ENCODE results near the gene GNA14. TPM values are rescaled to one million over a fixed set of nuclear protein-coding genes. Genes with fewer than 3 reads are reported as not detected.
"Not testable (repeated sequence)": the region's sequence is repeated elsewhere in the genome, so short reads cannot be mapped to it uniquely, and the experiment has no call there.

GNA14 gene
- total RNA-seq, 1 experiment from 2014 or later: 1.3 TPM

DNA sequence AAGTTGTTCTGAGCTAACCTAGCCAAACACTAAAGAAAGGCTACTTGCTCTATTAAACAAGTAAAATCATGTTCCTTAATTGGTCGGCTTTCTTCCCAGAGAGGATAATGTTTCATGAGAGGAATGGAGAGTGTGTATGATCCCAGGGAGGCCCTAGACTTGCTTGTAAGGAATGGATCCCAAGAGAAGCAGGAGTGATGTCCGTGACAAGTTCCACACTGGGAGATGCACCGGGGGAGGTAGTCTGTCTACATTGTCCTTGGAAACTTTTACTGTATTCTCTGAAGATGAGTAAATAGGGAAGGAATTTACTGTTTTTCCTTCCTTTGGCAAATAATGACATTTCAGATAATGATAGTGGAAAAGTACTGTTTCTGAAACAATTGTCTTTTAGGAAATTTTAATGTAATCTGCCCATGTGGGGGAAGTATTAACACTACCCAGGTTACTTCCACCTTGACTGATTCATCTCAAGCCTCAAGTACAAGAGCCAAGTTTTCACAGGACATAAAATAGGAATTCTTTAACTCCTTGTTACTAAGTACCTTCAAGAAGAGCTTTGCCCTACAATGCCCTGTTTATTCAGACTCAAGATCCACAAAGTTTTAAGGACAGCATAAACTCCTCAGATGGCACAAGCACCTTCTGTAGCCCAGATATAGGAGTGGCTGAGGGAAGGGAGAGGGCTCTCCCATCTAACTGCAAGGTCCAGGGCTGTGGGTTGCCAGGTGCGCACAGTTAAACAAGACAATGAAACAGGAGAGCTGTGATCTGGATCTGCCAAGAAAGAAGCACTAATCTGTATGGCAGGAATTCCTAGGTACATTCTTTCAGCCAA, 152.1 kb downstream of the GNA14 start:
- DNase-seq: no peak
- H3K36me3 ChIP-seq (ENCODE audit: low read depth): no peaks in the 10 kb centered on the region
- CTCF ChIA-PET: no interaction called here
- no peaks in the 10 kb centered on the region for H3K79me2 ChIP-seq (ENCODE audit: low read depth)
- H2AFZ ChIP-seq: no peak overlapping the region
- H3K27ac ChIP-seq: no peak overlapping the region
- no peak overlapping the region for H3K4me3 ChIP-seq
- no peak overlapping the region for H3K4me2 ChIP-seq
- H3K4me1 ChIP-seq (replicated peaks; ENCODE audit: insufficient read depth): 0 out of 2 replicates have a peak, but pooled peaks cover 13% of the 10 kb centered on the region
- POLR2A ChIA-PET (ENCODE audit: unreplicated experiment): no interaction called here
- TF ChIP-seq EZH2 (IDR thresholded peaks at IDR 0.05; ENCODE audit: low read depth): no peak
- TF ChIP-seq, protein P1, sequence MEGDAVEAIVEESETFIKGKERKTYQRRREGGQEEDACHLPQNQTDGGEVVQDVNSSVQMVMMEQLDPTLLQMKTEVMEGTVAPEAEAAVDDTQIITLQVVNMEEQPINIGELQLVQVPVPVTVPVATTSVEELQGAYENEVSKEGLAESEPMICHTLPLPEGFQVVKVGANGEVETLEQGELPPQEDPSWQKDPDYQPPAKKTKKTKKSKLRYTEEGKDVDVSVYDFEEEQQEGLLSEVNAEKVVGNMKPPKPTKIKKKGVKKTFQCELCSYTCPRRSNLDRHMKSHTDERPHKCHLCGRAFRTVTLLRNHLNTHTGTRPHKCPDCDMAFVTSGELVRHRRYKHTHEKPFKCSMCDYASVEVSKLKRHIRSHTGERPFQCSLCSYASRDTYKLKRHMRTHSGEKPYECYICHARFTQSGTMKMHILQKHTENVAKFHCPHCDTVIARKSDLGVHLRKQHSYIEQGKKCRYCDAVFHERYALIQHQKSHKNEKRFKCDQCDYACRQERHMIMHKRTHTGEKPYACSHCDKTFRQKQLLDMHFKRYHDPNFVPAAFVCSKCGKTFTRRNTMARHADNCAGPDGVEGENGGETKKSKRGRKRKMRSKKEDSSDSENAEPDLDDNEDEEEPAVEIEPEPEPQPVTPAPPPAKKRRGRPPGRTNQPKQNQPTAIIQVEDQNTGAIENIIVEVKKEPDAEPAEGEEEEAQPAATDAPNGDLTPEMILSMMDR (conservative IDR thresholded peaks at IDR 0.05): no peak
- no TSS peak for BruUV-seq (replicated peaks)
- H3K9me3 ChIP-seq (ENCODE audit: insufficient read depth, low read depth): peaks cover 8% of the 10 kb centered on the region
- intact Hi-C loops (cut with micrococcal nuclease; ENCODE audit: unreplicated experiment): no loop called here
- no peaks in the 10 kb centered on the region for H4K20me1 ChIP-seq (ENCODE audit: insufficient read depth)
- 0 out of 2 replicates have a peak, but pooled peaks cover 5% of the 10 kb centered on the region for H3K9me2 ChIP-seq (ENCODE audit: insufficient read depth)
- H3F3A ChIP-seq (ENCODE audit: insufficient read depth, low read depth): no peaks in the 10 kb centered on the region
- no peaks in the 10 kb centered on the region for H3K27me3 ChIP-seq (ENCODE audit: insufficient read depth, low read depth)

DNA sequence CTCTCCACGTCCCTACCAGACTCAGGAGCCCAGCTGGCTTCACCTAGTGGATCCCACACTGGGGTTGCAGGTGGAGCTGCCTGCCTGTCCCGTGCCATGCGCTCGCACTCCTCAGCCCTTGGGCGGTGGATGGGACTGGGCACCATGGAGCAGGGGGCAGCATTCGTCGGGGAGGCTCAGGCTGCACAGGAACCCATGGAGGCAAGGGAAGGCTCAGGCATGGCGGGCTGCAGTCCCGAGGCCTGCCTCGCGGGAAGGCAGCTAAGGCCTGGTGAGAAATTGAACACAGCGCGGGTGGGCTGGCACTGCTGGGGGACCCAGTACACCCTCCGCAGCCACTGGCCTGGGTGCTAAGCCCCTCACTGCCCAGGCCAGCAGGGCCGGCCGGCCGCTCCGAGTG, 157.8 kb downstream of the GNA14 start:
- H3K79me2 ChIP-seq (ENCODE audit: low read depth); intact Hi-C loops (cut with micrococcal nuclease; ENCODE audit: unreplicated experiment); BruUV-seq (replicated peaks); H3K27me3 ChIP-seq (ENCODE audit: insufficient read depth, low read depth); H3F3A ChIP-seq (ENCODE audit: insufficient read depth, low read depth); DNase-seq; H3K4me2 ChIP-seq; H3K27ac ChIP-seq; H4K20me1 ChIP-seq (ENCODE audit: insufficient read depth); H2AFZ ChIP-seq; H3K36me3 ChIP-seq (ENCODE audit: low read depth); H3K9me2 ChIP-seq (ENCODE audit: insufficient read depth); H3K4me1 ChIP-seq (replicated peaks; ENCODE audit: insufficient read depth); H3K4me3 ChIP-seq; POLR2A ChIA-PET (ENCODE audit: unreplicated experiment): not testable (repeated sequence)
- CTCF ChIA-PET: interaction anchor here (0.6 kb wide), 1 partner anchor 15 kb away, joined by 3 read pairs; no protein-coding TSS in a partner anchor
- peaks cover 12% of the 10 kb centered on the region for H3K9me3 ChIP-seq (ENCODE audit: insufficient read depth, low read depth)

DNA sequence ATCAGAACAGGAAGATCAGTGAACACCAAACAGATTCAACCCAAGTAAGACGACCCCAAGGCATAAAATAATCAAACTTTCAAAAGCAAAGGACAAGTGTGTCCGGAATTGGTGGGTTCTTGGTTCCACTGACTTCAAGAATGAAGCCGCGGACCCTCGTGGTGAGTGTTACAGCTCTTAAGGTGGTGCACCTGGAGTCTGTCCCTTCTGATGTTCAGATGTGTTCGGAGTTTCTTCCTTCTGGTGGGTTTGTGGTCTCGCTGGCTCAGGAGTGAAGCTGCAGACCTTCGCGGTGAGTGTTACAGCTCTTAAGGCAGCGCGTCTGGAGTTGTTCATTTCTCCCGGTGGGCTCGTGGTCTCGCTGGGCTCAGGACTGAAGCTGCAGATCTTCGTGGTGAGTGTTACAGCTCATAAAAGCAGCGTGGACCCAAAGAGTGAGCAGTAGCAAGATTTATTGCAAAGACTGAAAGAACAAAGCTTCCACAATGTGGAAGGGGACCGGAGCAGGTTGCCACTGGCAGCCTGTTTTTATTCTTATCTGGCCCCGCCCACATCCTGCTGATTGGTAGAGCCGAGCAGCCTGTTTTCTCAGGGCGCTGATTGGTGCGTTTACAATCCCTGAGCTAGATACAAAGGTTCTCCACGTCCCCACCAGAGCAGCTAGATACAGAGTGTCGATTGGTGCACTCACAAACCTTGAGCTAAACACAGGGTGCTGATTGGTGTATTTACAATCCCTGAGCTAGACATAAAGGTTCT, 158.5 kb downstream of the GNA14 start:
- intact Hi-C loops (cut with micrococcal nuclease; ENCODE audit: unreplicated experiment); H2AFZ ChIP-seq: not testable (repeated sequence)

More for the DNA sequence above, 158.5 kb downstream of the GNA14 start:
- H3F3A ChIP-seq (ENCODE audit: insufficient read depth, low read depth); POLR2A ChIA-PET (ENCODE audit: unreplicated experiment); H4K20me1 ChIP-seq (ENCODE audit: insufficient read depth); H3K9me2 ChIP-seq (ENCODE audit: insufficient read depth); DNase-seq; H3K27me3 ChIP-seq (ENCODE audit: insufficient read depth, low read depth); H3K4me3 ChIP-seq; BruUV-seq (replicated peaks); H3K27ac ChIP-seq; H3K36me3 ChIP-seq (ENCODE audit: low read depth); H3K79me2 ChIP-seq (ENCODE audit: low read depth); H3K4me2 ChIP-seq; H3K4me1 ChIP-seq (replicated peaks; ENCODE audit: insufficient read depth): not testable (repeated sequence)
- CTCF ChIA-PET: interaction anchor here (0.6 kb wide), 1 partner anchor 14 kb away, joined by 3 read pairs; no protein-coding TSS in a partner anchor
- peaks cover 12% of the 10 kb centered on the region for H3K9me3 ChIP-seq (ENCODE audit: insufficient read depth, low read depth)

All from PC-9 (cell line).